SK-N-SH (cell line): ENCODE results near the gene AGXT2.

ENCODE experiments used
- EP300 ChIP-seq, 2 experiments: IDR thresholded peaks; 2 replicates each; pipeline versions ENCODE4 v1.4.0 to v1.6.1; 2012; ENCODE audit warnings: borderline replicate concordance in 1 of 2, low read depth in 1 of 2, low read length in 1 of 2
- GABPA ChIP-seq: IDR thresholded peaks from 2 replicates; pipeline ENCODE4 v1.4.0; 2012; ENCODE audit warnings: low read depth, mild to moderate bottlenecking
- MAX ChIP-seq: IDR thresholded peaks from 2 replicates; pipeline ENCODE4 v1.4.0; 2012; ENCODE audit warnings: low read depth
- POLR2AphosphoS5 ChIP-seq: IDR thresholded peaks from 2 replicates; pipeline ENCODE4 v1.6.1; 2012; ENCODE audit warnings: low read depth, low read length
- RCOR1 ChIP-seq: fragments of 150-350 bp; IDR thresholded peaks from 2 replicates; pipeline ENCODE4 v1.6.1; 2017; ENCODE audit warnings: antibody characterized with exemption, low read length
- TAF1 ChIP-seq: IDR thresholded peaks from 2 replicates; pipeline ENCODE4 v1.6.1; 2012; ENCODE audit warnings: low read depth, mild to moderate bottlenecking, low read length, moderate library complexity, borderline replicate concordance
- USF1 ChIP-seq: IDR thresholded peaks from 2 replicates; pipeline ENCODE4 v1.4.0; 2012; ENCODE audit warnings: low read depth, borderline replicate concordance
- TF ChIP-seq, protein P1 (sequence below): fragments of 200-600 bp; sonication (generic); IDR thresholded peaks from 2 replicates; pipeline ENCODE4 v1.6.1; 2017; ENCODE audit warnings: antibody characterized with exemption, mild to moderate bottlenecking, moderate library complexity

DNA sequence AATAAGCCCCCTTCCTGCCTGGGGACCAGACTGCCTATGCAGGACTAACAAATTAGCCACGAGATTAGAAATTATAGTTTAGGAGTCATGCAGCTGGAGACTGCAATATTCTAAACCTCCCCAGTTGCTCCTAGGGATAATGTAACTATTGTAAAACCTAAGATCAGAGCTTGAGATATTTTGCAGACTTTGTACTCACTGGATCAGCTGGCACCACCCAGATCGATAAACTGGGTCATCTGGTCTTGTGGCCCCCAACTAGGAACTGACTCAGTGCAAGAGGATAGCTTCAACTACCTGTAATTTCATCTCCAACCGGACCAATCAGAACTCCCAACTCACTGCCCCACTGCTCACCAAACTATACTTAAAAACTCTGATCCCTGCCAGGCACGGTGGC lies 80.2 kb downstream of the AGXT2 start:
- TF ChIP-seq EP300 (IDR thresholded peaks at IDR 0.05; ENCODE audit: borderline replicate concordance in 1 of 2, low read depth in 1 of 2, low read length in 1 of 2) = no peak
- TF ChIP-seq, protein P1, sequence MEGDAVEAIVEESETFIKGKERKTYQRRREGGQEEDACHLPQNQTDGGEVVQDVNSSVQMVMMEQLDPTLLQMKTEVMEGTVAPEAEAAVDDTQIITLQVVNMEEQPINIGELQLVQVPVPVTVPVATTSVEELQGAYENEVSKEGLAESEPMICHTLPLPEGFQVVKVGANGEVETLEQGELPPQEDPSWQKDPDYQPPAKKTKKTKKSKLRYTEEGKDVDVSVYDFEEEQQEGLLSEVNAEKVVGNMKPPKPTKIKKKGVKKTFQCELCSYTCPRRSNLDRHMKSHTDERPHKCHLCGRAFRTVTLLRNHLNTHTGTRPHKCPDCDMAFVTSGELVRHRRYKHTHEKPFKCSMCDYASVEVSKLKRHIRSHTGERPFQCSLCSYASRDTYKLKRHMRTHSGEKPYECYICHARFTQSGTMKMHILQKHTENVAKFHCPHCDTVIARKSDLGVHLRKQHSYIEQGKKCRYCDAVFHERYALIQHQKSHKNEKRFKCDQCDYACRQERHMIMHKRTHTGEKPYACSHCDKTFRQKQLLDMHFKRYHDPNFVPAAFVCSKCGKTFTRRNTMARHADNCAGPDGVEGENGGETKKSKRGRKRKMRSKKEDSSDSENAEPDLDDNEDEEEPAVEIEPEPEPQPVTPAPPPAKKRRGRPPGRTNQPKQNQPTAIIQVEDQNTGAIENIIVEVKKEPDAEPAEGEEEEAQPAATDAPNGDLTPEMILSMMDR = no peak
- TF ChIP-seq GABPA = no peak
- TF ChIP-seq POLR2AphosphoS5 = no peak
- TF ChIP-seq TAF1 = no peak
- no peak for TF ChIP-seq RCOR1
- no peak for TF ChIP-seq MAX
- TF ChIP-seq USF1 = no peak
